PC-9 (cell line): Measurements from ENCODE around the gene AP1S2. TPM values are rescaled to one million over a fixed set of nuclear protein-coding genes. Genes with fewer than 3 reads are reported as not detected.

ENCODE experiments used
- BruUV-seq: library from RNA; stranded (reverse); fragments of 400-500 nt; replicated peaks from 2 replicates; lab custom pipeline; 2021; lab: Mats Ljungman, UMichigan
- CTCF ChIA-PET: fragments of 300-600 bp; sonication (Branson Sonifier 250); formaldehyde crosslinking; loops from one replicate; lab custom pipeline; 2022; ENCODE audit warnings: antibody characterized with exemption; lab: Charles Lee
- POLR2A ChIA-PET: fragments of 300-600 bp; sonication (Branson Sonifier 250); formaldehyde crosslinking; loops from one replicate; lab custom pipeline; 2022; ENCODE audit warnings: antibody characterized with exemption; ENCODE audit not compliant: unreplicated experiment; lab: Charles Lee
- DNase-seq, 2 experiments: peaks; one replicate each; pipeline versions ENCODE4 v3.0.0 to v3.0.0-alpha.2; 2015 to 2022; ENCODE audit warnings: mixed read lengths in 1 of 2
- H2AFZ ChIP-seq: fragments of 200-600 bp; sonication (generic); 2 replicates; pipeline ENCODE4 v1.8.1; 2017; ENCODE audit warnings: antibody characterized with exemption
- H3F3A ChIP-seq: fragments of 200-600 bp; sonication (generic); 2 replicates; pipeline ENCODE4 v1.8.1; 2017; ENCODE audit warnings: antibody characterized with exemption, mild to moderate bottlenecking, low read depth; ENCODE audit not compliant: insufficient read depth
- H3K27ac ChIP-seq: fragments of 200-600 bp; sonication (generic); 2 replicates; pipeline ENCODE4 v1.6.1; 2016; ENCODE audit warnings: mixed run types
- H3K27me3 ChIP-seq: fragments of 200-600 bp; sonication (generic); 2 replicates; pipeline ENCODE4 v1.6.1; 2016; ENCODE audit warnings: low read depth, mixed run types; ENCODE audit not compliant: insufficient read depth
- H3K36me3 ChIP-seq: fragments of 200-600 bp; sonication (generic); 2 replicates; pipeline ENCODE4 v1.6.1; 2016; ENCODE audit warnings: low read depth, mixed run types
- H3K4me1 ChIP-seq: fragments of 200-600 bp; sonication (generic); replicated peaks from 2 replicates; pipeline ENCODE4 v1.6.1; 2016; ENCODE audit warnings: mixed run types; ENCODE audit not compliant: insufficient read depth
- H3K4me2 ChIP-seq: fragments of 200-600 bp; sonication (generic); 2 replicates; pipeline ENCODE4 v1.6.1; 2017; ENCODE audit warnings: mixed run types
- H3K4me3 ChIP-seq: fragments of 200-600 bp; sonication (generic); 2 replicates; pipeline ENCODE4 v1.6.1; 2016; ENCODE audit warnings: mixed run types
- H3K79me2 ChIP-seq: fragments of 200-600 bp; sonication (generic); 2 replicates; pipeline ENCODE4 v1.6.1; 2017; ENCODE audit warnings: low read depth, mixed run types
- H3K9me2 ChIP-seq: fragments of 200-600 bp; sonication (generic); 2 replicates; pipeline ENCODE4 v1.8.1; 2017; ENCODE audit warnings: mild to moderate bottlenecking; ENCODE audit not compliant: insufficient read depth
- H3K9me3 ChIP-seq: fragments of 200-600 bp; sonication (generic); 2 replicates; pipeline ENCODE4 v1.8.1; 2016; ENCODE audit warnings: low read depth; ENCODE audit not compliant: insufficient read depth
- H4K20me1 ChIP-seq: fragments of 200-600 bp; sonication (generic); 2 replicates; pipeline ENCODE4 v1.8.1; 2017; ENCODE audit not compliant: insufficient read depth
- EZH2 ChIP-seq: fragments of 200-600 bp; sonication (generic); IDR thresholded peaks from 2 replicates; pipeline ENCODE4 v1.8.0; 2017; ENCODE audit warnings: antibody characterized with exemption, low read depth
- intact Hi-C: fragments of 100-400 bp; cut with micrococcal nuclease; formaldehyde crosslinking; loops from one replicate; pipeline ENCODE4 v1.10.0; 2022; ENCODE audit not compliant: unreplicated experiment
- total RNA-seq: library from RNA; stranded (reverse); gene quantifications from 2 replicates; pipeline ENCODE4 v1.2.3, GENCODE V29; 2021
- TF ChIP-seq, protein P1 (sequence below): fragments of 200-600 bp; sonication (generic); conservative IDR thresholded peaks from 2 replicates; pipeline ENCODE4 v1.6.1; 2017; ENCODE audit warnings: mixed run types, antibody characterized with exemption, mild to moderate bottlenecking, moderate library complexity

The AP1S2 gene
- total RNA-seq, 1 experiment from 2014 or later = 14.2 TPM

DNA sequence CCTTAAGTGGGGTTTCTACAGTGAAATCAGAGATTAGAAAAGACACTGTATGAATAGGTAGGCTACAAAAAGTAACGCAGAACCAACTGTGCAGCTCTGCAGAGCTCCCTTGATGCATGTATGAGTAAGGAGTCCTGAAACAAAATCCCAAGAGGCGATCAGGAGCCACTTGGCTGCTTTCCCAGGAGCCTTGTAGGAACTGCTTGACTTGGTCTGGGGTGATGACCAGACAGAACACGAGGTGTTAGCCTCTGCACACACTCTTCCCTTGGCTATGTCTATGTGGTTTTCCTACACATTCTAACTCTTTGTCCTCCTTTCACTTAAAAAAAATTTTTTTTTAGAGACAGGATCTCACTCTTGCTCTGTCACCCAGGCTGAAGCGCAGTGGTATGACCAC lies 22.8 kb upstream of the AP1S2 start:
- DNase-seq = no peak
- POLR2A ChIA-PET = no interaction called here

GRCh38 chrX:15874672-15875071 lies 20.1 kb upstream of the AP1S2 start:
- no peaks in the 10 kb centered on the region for H3K36me3 ChIP-seq
- ChIA-PET CTCF (no interaction called here), POLR2A (no interaction called here)
- no peak overlapping the region for H3K27ac ChIP-seq
- H3K4me2 ChIP-seq = no peak overlapping the region
- no peaks in the 10 kb centered on the region for H3K9me3 ChIP-seq
- no peaks in the 10 kb centered on the region for H3K27me3 ChIP-seq
- H4K20me1 ChIP-seq = no peaks in the 10 kb centered on the region
- H3K4me3 ChIP-seq = no peak overlapping the region
- no peak overlapping the region for H2AFZ ChIP-seq
- no peaks in the 10 kb centered on the region for H3K9me2 ChIP-seq
- DNase-seq = no peak
- intact Hi-C loops = no loop called here
- no peaks in the 10 kb centered on the region for H3K79me2 ChIP-seq
- no peaks in the 10 kb centered on the region for H3K4me1 ChIP-seq
- no peaks in the 10 kb centered on the region for H3F3A ChIP-seq
- no TSS peak for BruUV-seq
- no peak for TF ChIP-seq EZH2
- TF ChIP-seq, protein P1, sequence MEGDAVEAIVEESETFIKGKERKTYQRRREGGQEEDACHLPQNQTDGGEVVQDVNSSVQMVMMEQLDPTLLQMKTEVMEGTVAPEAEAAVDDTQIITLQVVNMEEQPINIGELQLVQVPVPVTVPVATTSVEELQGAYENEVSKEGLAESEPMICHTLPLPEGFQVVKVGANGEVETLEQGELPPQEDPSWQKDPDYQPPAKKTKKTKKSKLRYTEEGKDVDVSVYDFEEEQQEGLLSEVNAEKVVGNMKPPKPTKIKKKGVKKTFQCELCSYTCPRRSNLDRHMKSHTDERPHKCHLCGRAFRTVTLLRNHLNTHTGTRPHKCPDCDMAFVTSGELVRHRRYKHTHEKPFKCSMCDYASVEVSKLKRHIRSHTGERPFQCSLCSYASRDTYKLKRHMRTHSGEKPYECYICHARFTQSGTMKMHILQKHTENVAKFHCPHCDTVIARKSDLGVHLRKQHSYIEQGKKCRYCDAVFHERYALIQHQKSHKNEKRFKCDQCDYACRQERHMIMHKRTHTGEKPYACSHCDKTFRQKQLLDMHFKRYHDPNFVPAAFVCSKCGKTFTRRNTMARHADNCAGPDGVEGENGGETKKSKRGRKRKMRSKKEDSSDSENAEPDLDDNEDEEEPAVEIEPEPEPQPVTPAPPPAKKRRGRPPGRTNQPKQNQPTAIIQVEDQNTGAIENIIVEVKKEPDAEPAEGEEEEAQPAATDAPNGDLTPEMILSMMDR = no peak

More for the DNA sequence above, 22.8 kb upstream of the AP1S2 start:
- Histone ChIP-seq H4K20me1 (no peaks in the 10 kb centered on the region), H3K27ac (no peak overlapping the region), H3K4me2 (no peak overlapping the region), H3K79me2 (no peaks in the 10 kb centered on the region), H3K4me1 (no peaks in the 10 kb centered on the region), H3K9me3 (no peaks in the 10 kb centered on the region), H3K36me3 (no peaks in the 10 kb centered on the region), H3K27me3 (no peaks in the 10 kb centered on the region), H2AFZ (no peak overlapping the region), H3F3A (no peaks in the 10 kb centered on the region), H3K4me3 (no peak overlapping the region), H3K9me2 (no peaks in the 10 kb centered on the region)
- TF ChIP-seq, protein P1 = no peak
- no peak for TF ChIP-seq EZH2
- no TSS peak for BruUV-seq
- intact Hi-C loops = no loop called here
- CTCF ChIA-PET = no interaction called here

DNA sequence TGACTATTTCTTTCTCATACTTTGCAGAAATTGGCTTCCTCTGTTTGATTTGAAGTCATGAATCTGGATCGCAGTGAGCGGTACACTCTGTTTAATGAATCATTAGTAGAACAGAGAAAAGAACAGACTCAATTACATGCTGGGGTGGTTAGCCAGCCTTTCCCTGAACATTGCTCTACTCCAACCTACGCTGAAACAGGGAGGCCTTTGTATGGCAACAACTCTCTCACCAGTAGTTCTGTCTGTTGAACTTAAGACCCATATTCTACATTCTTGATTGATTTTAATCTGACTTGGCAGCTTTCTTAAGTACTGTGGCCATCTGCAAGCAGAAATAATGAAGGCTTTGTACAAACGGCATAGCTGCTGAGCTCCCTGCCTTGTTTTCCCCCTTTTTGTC lies 19.0 kb upstream of the AP1S2 start:
- Histone ChIP-seq H2AFZ (no peak overlapping the region), H3K4me3 (no peak overlapping the region), H3K4me2 (no peak overlapping the region), H3K9me3 (no peaks in the 10 kb centered on the region), H3K79me2 (no peaks in the 10 kb centered on the region), H3K27ac (no peak overlapping the region), H3K36me3 (no peaks in the 10 kb centered on the region), H3F3A (no peaks in the 10 kb centered on the region), H3K9me2 (no peaks in the 10 kb centered on the region), H3K27me3 (no peaks in the 10 kb centered on the region), H3K4me1 (no peaks in the 10 kb centered on the region), H4K20me1 (no peaks in the 10 kb centered on the region)
- no TSS peak for BruUV-seq
- CTCF ChIA-PET = no interaction called here
- DNase-seq = no peak
- POLR2A ChIA-PET = interaction anchor here (0.5 kb wide), 1 partner anchor 181 kb away, joined by 7 read pairs; no protein-coding TSS in a partner anchor
- intact Hi-C loops = no loop called here
- TF ChIP-seq, protein P1 = no peak
- TF ChIP-seq EZH2 = no peak
